Measurements from ENCODE around the gene NTN3.
"Not testable (repeated sequence)": the region's sequence is repeated elsewhere in the genome, so short reads cannot be mapped to it uniquely, and the experiment has no call there.

NTN3 gene

DNA sequence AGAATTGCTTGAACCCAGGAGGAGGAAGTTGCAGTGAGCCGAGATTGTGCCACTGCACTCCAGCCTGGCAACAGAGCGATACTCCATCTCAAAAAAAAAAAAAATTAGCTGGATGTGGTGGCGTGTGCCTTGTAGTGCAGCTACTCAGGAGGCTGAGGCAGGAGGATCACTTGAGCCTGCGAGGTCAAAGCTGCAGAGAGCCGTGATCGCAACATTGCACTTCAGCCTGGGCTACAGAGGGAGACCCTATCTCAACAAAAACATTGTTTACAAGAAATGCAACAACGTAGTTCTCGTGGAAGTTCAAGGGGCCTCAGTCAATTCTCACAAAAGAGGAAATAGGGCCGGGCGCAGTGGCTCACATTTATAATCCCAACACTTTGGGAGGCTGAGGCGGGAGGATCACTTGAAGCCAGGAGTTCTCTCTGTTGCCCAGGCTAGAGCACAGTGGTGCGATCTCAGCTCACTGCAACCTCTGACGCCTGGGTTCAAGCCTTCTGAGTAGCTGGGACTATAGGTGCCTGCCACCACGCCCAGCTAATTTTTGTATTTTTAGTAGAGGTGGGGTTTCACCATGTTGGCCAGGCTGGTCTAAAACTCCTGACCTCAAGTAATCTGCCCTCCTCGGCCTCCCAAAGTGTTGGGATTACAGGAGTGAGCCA is 29.8 kb upstream of the NTN3 start:
- not testable (repeated sequence) for DNase-seq

DNA sequence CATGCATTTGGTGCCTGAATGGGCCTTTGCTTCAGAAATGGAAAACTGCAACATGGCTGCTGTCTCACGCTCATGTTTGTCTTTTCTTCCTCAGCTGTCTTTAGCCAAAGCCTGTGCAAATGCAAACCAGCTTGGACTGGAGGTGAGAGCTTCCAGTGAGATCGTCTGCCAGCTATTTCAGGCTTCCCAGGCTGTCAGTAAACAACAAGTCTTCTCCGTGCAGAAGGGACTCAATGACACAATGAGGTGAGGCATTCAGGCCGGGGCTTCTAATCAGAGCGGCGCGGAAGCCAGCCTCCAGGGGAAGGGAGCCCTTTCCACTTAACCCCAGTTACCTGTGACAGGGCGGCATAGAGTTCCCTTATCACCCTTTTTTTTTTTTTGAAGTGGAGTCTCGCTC is 27.5 kb upstream of the NTN3 start:
- DNase-seq, result no peak

DNA sequence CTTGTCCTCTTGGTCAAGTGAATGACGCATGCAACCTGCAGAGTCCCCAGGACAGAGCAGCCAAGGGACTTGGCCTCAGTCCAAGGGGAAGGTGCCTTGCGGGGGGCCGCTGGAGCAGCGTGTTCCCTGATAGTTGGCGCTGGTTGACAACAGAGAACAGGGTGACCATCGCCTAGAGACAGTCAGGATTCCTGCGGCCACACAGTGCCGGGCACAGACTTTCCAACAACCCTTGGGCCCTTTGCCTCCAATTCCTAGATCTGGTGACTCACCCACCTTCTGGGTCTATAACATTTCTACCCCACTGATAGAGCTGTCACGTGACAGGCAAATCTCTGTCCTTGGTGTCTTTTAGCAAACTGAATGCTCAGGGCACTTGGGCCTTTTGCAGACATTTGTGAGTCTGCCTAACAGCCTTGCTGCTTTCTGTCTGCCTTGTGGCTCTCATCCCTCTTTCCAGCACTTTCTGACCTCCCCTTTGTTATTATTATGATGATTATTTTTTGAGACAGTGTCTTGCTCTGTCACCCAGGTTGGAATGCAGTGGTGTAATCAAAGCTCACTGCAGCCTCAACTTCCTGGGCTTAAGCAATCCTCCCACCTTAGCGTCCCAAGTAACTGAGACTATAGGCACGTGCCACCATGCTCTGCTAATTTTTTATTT is 23.0 kb upstream of the NTN3 start:
- DNase-seq, result no peak

DNA sequence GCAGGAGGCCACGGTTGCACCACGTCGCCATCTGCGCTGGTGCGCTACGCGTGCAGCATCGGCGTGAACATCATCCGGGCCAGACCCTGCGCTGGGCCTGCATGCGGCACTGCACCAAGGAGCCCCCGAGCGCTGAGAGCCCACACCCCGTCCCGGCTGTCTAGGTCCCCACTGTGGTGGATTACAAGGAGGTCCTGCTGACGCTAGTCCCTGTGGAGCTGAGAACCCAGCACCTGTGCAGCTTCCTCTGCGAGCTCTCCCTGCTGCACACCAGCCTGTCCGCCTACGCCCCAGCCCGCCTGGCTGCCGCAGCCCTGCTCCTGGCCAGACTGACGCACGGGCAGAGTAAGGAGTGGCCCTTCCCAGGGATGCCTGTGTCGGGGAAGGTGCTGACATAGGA is 22.0 kb upstream of the NTN3 start:
- DNase-seq, result no peak

DNA sequence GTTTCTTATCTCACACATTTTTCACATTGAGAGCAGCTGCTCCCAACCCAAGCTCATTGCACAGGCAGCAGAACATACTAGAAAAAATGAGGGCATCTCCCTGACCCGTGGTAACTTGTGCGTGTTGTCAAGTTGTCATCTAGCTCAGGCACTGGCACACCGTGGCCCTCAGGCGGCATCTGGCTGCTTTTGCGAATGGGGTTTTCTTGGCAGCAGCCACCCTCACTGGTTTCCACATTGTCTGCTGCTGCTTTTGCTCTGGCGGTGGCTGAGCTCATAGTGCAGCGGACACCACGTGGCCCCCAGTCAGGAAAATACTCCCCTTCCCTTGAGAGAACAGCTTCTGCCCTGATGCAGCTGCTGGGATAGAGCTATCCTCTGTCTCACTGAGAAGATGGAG is 20.6 kb upstream of the NTN3 start:
- DNase-seq, result no peak

DNA sequence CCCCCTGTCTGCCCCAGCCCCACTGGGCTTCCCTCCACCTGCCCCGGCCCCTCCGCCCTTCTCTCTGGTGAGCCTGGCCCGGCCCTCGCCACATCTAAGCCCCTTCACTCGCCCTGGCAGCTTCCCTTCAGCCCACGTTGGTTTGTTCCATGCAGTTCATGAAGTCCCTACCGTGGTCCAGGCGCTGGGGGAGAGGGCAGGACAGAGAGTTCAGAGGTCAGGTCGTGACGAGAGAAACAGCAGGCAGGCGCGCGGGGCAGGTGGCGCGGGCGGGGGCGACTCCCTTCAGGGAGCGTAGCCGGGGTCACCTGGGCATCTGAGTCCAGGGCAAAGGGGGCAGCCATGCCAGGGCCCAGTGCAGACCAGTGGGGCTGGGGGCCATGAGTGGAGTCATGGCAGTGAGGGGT is 20.1 kb upstream of the NTN3 start:
- no peak for DNase-seq

DNA sequence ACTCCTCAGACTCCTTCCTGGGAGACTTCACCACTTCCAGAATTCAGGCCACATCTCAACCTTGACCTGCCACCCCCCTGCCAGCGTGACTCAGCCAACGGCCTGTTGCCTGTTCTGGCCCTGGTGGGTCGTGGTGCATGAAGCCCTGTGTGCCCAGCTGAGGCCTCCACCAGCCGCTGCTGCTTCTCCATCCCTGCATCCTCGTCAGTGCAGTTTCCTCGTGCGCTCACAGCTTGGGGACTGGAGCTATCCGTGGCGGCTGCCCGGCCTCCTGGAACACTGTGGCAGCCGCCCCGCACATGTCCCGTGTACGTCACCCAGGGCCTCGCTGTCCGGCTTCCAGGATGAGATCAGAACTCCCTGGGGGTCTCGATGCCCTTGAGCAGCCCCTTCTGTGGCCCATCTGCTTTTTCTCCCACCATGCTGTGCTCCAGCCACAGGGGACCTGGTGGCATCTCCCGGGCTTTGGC is 19.2 kb upstream of the NTN3 start:
- DNase-seq, result no peak

DNA sequence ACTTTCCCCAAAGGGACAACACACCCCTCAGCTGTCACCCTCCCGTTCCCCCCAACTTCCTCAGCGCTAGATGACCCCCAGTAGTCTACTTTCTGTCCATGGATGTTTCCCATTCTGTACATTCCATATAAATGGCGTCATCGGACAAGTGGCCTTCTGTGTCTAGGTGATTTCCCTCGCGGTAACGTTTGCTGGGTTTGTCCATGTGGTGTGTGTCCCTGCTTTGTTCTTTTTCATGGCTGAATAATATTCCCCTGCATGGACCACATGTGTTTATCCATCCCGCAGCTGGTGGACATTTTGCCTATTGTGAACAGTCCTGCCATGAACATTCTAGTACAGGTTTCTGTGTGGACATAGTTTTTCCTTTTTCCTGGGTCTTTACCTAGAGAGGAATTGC is 18.4 kb upstream of the NTN3 start:
- no peak for DNase-seq

DNA sequence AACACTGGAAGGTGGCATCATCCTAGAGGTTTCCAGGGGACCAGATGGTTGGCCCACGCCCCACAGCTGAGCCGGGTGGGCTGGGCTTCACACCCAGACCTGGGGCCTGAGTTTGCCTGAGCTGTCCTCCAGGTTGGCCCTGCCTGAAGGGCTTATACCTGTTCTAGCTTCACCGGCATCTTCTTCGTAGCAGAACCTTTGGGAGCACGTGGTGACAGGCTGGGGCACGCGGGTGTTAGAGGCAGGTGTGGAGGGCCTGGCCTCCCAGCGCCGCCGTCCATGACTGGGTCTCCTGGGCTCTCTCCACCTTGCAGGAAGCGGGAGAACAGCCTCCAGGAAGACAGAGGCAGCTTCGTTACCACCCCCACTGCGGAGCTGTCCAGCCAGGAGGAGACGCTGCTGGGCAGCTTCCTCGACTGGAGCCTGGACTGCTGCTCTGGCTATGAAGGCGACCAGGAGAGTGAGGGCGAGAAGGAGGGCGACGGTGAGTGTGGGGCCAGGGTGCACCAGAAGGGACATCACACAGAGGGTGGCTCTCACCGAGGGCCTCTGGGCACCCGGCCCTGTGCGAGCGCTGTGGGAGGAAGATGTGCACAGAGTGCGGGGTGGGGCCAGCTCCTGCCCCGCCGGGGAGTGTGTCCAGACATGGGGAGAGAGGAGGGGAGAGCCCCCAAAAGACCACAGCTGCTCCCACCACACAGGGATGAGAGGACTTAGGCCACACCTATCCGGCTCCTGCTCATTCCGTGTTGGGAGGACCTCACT is 15.8 kb upstream of the NTN3 start:
- DNase-seq, result no peak

DNA sequence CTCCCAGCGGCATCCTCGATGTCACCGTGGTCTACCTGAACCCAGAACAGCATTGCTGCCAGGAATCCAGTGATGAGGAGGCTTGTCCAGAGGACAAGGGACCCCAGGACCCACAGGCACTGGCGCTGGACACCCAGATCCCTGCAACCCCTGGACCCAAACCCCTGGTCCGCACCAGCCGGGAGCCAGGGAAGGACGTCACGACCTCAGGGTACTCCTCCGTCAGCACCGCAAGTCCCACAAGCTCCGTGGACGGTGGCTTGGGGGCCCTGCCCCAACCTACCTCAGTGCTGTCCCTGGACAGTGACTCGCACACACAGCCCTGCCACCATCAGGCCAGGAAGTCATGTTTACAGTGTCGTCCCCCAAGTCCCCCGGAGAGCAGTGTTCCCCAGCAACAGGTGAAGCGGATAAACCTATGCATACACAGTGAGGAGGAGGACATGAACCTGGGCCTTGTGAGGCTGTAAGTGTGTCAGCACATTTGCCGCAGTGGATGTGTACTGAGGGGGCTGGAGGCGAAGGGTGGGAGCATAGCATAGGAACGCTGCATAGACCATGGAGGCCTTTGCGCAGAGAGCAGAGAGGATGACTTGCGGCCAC is 14.4 kb upstream of the NTN3 start:
- no peak for DNase-seq

DNA sequence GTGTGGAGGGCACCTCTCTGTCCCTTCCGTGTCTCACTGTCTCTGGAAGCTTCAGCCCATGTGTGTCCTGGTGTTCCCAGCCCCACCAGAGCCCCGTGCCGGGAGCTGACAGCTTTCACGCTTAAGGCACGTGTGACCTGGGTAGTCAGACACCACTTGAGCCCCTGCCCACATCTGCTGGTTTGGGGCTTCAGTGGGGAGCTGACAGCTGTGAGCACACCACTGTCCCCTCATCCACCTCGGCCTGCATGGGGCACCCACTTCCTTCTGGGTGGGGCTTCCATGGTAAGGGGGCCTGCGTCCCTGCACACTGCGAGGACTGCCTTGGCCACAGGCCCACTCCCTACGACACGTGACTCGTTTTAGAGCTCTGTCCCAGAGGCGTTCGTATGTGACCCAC is 13.8 kb upstream of the NTN3 start:
- no peak for DNase-seq

DNA sequence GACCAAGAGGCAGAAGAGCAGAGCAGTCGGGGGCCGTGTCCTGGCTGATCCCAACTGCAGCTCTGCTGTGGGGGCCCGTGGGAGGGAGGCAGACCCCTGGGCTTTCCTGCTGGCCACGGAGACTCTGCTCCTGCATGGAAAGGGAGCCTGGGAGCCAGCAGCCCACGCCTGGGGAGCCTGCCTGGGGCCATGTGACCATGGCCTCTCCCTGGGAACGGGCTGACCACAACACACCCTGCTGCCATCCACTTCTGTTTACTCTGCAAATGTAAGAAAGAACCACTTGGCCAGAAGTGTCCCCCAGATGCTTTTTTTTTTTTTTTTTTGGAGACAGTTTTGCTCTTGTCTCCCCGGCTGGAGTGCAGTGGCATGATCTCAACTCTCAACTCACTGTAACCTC is 13.2 kb upstream of the NTN3 start:
- DNase-seq, result no peak

DNA sequence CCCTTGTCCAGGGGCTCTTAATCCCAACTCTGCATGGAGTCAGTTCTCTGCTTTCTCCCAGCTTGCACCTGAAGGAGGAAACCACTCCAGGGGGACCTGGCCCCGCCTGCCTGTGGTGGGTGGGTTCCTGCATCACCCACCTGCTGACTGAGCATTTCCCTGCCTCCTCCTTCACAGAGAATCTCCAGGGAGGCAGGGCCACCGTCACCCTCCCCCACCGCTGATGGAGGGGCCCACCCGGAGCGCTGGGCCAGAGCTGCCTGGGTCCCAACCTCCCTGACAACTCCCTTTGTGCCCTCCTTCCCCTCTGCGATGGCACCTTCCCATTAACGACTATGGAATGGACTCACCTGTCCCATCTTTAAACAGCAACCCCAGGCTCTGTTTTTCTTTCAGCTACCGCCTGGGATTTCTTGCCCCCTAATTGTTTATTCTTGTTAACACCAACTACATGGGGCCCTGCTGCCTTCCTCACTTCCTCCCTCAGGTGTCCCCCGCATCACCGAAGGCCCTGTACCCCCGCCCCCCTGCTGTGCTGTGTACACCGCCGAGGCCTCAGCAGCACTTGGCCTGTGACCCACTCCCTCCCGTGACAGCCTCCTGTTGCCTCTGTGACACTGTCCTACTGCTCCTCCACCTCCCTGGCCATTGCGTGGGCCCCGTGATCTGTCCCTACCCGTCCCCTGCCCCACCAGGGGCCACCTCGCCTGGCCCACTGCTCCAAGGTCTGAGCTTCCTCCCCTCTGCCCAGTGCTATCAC is 12.0 kb upstream of the NTN3 start:
- DNase-seq, result no peak

DNA sequence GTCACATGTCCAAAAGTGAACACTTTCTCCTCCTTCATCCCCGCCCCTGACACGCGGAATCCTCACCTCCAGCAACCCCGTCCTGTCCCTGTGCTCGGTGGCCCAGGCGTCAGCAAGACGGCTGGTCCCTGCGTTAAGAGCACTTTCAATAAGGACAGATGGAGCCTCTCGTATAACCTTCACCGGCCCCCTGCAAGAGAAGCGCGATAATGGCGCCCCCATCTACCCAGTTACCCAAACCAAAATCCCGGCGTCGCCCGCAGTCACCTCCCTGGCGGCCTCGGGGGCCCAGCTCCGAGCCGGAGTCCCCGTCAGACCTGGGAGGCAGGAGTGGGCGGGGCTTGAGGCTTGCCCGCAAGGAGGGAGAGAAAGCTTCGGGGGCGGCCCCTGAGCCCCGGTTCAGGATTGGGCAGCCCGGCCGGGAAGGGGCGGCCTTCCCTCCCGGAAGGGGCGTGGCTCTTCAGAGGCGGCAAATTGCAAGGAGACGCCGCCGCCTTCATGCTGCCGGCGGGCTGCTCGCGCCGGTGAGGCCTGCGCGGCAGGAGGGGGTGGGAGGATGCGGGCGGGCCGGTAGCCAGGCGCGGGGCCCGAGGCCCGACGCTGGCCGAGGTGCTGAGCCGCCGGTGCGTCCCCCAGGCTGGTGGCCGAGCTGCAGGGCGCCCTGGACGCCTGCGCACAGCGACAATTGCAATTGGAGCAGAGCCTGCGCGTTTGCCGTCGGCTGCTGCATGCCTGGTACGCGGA is 11.3 kb upstream of the NTN3 start, which contains the start of gene TEDC2:
Gene TEDC2 (plus strand): TSS at position 463 of the 744 bp plus-strand sequence. CDS start 36 bp downstream, at position 499.
- DNase-seq, result peak; percentile 96 to 98

DNA sequence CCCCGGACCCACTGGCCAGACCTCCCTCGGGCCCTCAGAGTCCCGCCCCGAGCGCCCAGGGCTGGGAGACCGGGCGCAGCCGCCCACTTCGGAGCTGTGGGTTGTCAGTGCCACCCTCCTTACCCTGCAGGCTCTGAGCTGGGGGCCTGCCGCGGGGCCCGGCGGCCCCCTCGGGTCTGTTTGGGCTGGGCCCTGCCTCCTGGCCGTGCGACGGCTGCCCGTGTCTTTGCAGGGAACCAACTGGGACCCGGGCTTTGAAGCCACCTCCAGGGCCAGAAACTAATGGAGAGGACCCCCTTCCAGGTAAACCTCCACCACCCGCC is 10.7 kb upstream of the NTN3 start:
- no peak for DNase-seq

DNA sequence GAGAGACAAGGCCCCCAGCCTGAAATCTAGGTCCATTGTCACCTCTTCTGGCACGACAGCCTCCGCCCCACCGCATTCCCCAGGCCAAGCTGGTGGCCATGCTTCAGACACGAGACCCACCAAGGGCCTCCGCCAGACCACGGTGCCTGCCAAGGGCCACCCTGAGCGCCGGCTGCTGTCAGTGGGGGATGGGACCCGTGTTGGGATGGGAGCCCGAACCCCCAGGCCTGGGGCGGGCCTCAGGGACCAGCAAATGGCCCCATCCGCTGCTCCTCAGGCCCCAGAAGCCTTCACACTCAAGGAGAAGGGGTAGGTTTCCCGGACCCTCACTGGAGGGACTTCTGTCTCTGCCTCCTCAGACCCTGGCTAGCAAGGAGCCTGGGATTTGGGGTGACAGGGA is 10.2 kb upstream of the NTN3 start:
- DNase-seq, result no peak

DNA sequence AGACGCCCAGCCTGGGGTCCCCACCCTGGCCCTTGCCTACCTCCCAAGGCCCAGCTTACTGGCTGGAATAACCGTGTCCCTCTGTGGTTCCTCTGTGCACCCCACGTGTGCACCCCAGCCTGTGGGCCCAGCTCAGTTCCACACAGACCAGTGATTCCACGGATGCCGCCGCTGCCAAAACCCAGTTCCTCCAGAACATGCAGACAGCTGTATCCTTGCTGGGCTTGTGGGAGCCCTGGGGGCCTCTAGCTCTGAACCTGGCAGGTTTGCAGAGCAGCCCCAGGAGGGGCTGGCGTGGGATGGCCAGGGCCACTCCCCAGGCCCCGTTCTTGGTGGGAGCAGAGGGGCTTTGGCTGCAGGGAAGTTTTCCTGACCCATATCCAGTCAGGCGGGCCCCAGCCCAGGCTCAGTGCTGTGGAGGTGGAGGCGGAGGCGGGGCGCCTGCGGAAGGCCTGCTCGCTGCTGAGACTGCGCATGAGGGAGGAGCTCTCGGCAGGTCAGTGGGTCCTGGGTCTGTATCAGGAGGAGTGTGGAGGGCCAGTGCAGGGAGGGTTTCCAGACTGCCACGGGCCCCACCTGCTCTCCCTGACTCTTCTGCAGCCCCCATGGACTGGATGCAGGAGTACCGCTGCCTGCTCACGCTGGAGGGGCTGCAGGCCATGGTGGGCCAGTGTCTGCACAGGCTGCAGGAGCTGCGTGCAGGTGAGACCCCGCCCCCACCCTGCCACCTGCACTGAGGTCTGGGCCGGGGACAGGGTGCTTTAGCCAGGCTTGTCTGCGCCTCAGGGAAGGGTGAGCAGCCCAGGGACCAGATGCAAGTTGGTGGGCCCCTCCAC is 8.8 kb upstream of the NTN3 start:
- no peak for DNase-seq

DNA sequence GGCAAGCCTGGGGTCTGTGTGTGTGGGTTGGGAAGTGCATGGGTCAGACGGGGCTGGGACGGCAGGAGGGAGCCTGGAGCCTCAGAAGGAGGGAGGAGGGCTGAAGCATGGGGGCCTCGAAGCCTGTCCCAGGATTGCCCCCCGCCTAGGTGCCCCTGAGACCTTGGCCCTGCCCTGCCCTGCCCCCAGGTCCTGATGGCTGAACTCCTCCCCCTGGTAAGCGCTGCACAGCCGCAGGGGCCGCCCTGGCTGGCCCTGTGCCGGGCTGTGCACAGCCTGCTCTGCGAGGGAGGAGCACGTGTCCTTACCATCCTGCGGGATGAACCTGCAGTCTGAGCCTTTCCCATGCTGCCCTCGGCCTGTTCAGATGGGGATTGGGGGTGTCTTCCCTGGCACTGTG is 6.8 kb upstream of the NTN3 start:
- no peak for DNase-seq

DNA sequence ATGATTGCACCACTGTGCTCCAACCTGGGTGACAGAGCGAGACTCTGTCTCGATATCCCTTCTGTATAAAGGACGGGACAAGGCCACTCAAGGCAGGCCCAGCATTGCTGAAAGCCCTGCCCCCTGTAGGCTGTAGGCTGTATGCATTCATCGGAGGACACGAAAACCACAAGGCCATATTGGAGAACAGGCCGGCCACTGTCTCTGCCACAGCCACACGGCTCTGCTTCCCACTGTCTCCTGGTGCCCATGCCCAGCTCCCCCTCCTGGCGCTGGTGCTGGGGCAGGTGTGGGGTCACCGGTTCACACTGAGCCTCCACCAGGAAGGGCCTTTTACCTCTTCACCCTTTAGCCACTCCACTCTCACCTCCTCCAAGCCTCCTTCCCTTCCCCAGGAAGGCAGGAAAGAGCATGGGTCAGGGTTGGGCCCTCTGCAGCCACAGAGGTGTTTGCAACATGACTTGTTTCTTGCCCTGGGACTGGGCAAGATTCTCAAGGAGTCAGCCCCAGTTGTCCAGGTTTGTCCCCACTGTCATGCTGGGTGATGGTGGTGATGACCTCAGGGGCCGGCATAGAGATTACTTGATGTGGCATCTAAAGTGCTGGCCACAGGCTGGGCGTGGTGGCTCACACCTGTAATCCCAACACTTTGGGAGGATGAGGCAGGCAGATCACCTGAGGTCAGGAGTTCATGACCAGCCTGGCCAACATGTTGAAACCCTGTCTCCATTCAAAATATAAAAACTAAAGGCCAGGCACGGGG is 5.3 kb upstream of the NTN3 start:
- no peak for DNase-seq
